HepG2 (cell line): ENCODE data around the gene GGACT. TPM values are rescaled to one million over a fixed set of nuclear protein-coding genes. Genes with fewer than 3 reads are reported as not detected.

Experiments
- BCL6 ChIP-seq: IDR thresholded peaks from 2 replicates; pipeline ENCODE4 v1.6.1; 2016; ENCODE audit warnings: missing genetic modification reagents, missing compliant biosample characterization
- DNMT3B ChIP-seq: conservative IDR thresholded peaks from 2 replicates; pipeline ENCODE4 v1.6.1; 2016; ENCODE audit warnings: missing biosample characterization, control low read depth
- FOXC1 ChIP-seq: sonication (generic); formaldehyde crosslinking; IDR thresholded peaks from 2 replicates; pipeline ENCODE4 v1.8.0; 2022; ENCODE audit warnings: mild to moderate bottlenecking, missing genetic modification reagents, borderline replicate concordance
- HES4 ChIP-seq: sonication (generic); formaldehyde crosslinking; IDR thresholded peaks from 2 replicates; pipeline ENCODE4 v1.9.0; 2021; ENCODE audit warnings: mild to moderate bottlenecking, missing genetic modification reagents, borderline replicate concordance
- KLF13 ChIP-seq: sonication (generic); formaldehyde crosslinking; IDR thresholded peaks from 2 replicates; pipeline ENCODE4 v1.4.0; 2020; ENCODE audit warnings: mild to moderate bottlenecking, missing genetic modification reagents
- KLF15 ChIP-seq: sonication (generic); formaldehyde crosslinking; IDR thresholded peaks from 2 replicates; pipeline ENCODE4 v1.8.1; 2023; ENCODE audit warnings: borderline replicate concordance, mild to moderate bottlenecking, inconsistent platforms, missing genetic modification reagents, mixed read lengths
- NCOA1 ChIP-seq: sonication (generic); formaldehyde crosslinking; IDR thresholded peaks from 2 replicates; pipeline ENCODE4 v1.9.0; 2021; ENCODE audit warnings: missing genetic modification reagents
- NR2F1 ChIP-seq, 2 experiments: fragments of 450-650 bp in 1 of 2; formaldehyde crosslinking in 1 of 2; IDR thresholded peaks; 2 replicates each; pipeline versions ENCODE4 v1.5.0 to v1.6.1; 2016 to 2020; ENCODE audit warnings: mild to moderate bottlenecking in 1 of 2, missing compliant biosample characterization in 1 of 2, missing genetic modification reagents in 1 of 2, moderate library complexity in 1 of 2
- PCBP2 ChIP-seq: fragments of 200-400 bp; formaldehyde crosslinking; optimal IDR thresholded peaks from 2 replicates; pipeline ENCODE3; 2018; ENCODE audit warnings: low read length, low read depth; ENCODE audit not compliant: poor library complexity, severe bottlenecking
- PLRG1 ChIP-seq: fragments of 450-650 bp; conservative IDR thresholded peaks from 2 replicates; pipeline ENCODE4 v1.6.1; 2016
- SRSF9 ChIP-seq: fragments of 200-400 bp; formaldehyde crosslinking; IDR thresholded peaks from 2 replicates; pipeline ENCODE4 v1.6.1; 2018; ENCODE audit warnings: borderline replicate concordance, mild to moderate bottlenecking, low read depth, low read length; ENCODE audit not compliant: insufficient read depth, poor library complexity, severe bottlenecking
- TEAD2 ChIP-seq: sonication (generic); formaldehyde crosslinking; IDR thresholded peaks from 2 replicates; pipeline ENCODE4 v1.9.0; 2021; ENCODE audit warnings: missing genetic modification reagents
- XRCC5 ChIP-seq: fragments of 200-400 bp; formaldehyde crosslinking; optimal IDR thresholded peaks from 2 replicates; pipeline ENCODE3; 2017; ENCODE audit warnings: mild to moderate bottlenecking, low read length
- ZFP82 ChIP-seq: sonication (generic); formaldehyde crosslinking; IDR thresholded peaks from 2 replicates; pipeline ENCODE4 v1.5.1; 2020; ENCODE audit warnings: mild to moderate bottlenecking, missing genetic modification reagents, borderline replicate concordance
- ZNF274 ChIP-seq: sonication (generic); formaldehyde crosslinking; IDR thresholded peaks from 2 replicates; pipeline ENCODE4 v1.5.1; 2020; ENCODE audit warnings: mild to moderate bottlenecking, missing genetic modification reagents
- ZNF703 ChIP-seq: sonication (generic); formaldehyde crosslinking; IDR thresholded peaks from 2 replicates; pipeline ENCODE4 v1.5.1; 2020; ENCODE audit warnings: missing genetic modification reagents, mild to moderate bottlenecking, moderate library complexity, borderline replicate concordance
- ZNF850 ChIP-seq: sonication (generic); formaldehyde crosslinking; conservative IDR thresholded peaks from 2 replicates; pipeline ENCODE4 v1.9.0; 2021; ENCODE audit warnings: mild to moderate bottlenecking, missing genetic modification reagents
- ZSCAN22 ChIP-seq: sonication (generic); formaldehyde crosslinking; IDR thresholded peaks from 2 replicates; pipeline ENCODE4 v1.4.0; 2020; ENCODE audit warnings: mild to moderate bottlenecking, missing genetic modification reagents
- polyA plus RNA-seq, 8 experiments: library from polyadenylated mRNA; depleted of rRNA in 3 of 8; stranded (reverse) in 7 of 8; unstranded in 1 of 8; fragments of >200 nt; fragmentation: Illumina TruSeq in 4 of 8; extraction: Trizol in 4 of 8; gene quantifications; 2 replicates each; pipeline versions ENCODE4 v1.2.1 to v1.2.3, GENCODE V29; 2011 to 2016; ENCODE audit warnings: low read depth in 4 of 8, missing spikeins in 1 of 8, mixed read lengths in 1 of 8; ENCODE audit not compliant: insufficient read depth in 1 of 8
- total RNA-seq, 5 experiments: library from RNA; depleted of rRNA; stranded (reverse); fragments of >200 nt; fragmentation: Illumina TruSeq; extraction: Trizol; gene quantifications; 2 replicates each; pipeline ENCODE4 v1.2.3, GENCODE V29; 2016; ENCODE audit warnings: low read depth in 1 of 5
- TF ChIP-seq, protein P1 (sequence below): sonication (generic); formaldehyde crosslinking; IDR thresholded peaks from 2 replicates; pipeline ENCODE4 v1.4.0; 2020; ENCODE audit warnings: missing genetic modification reagents, mild to moderate bottlenecking, borderline replicate concordance
- TF ChIP-seq, protein P2 (sequence below): sonication (generic); formaldehyde crosslinking; IDR thresholded peaks from 2 replicates; pipeline ENCODE4 v1.5.1; 2020; ENCODE audit warnings: missing genetic modification reagents, mild to moderate bottlenecking, borderline replicate concordance
- TF ChIP-seq, protein P3 (sequence below): sonication (generic); formaldehyde crosslinking; IDR thresholded peaks from 2 replicates; pipeline ENCODE4 v1.4.0; 2020; ENCODE audit warnings: low read depth, missing genetic modification reagents

The GGACT gene
- total and polyA plus RNA-seq, 2 of the 13 experiments (the other 11 are each of a cell fraction or from before 2014, with no cell fraction given): 1.7 to 1.9 TPM

DNA sequence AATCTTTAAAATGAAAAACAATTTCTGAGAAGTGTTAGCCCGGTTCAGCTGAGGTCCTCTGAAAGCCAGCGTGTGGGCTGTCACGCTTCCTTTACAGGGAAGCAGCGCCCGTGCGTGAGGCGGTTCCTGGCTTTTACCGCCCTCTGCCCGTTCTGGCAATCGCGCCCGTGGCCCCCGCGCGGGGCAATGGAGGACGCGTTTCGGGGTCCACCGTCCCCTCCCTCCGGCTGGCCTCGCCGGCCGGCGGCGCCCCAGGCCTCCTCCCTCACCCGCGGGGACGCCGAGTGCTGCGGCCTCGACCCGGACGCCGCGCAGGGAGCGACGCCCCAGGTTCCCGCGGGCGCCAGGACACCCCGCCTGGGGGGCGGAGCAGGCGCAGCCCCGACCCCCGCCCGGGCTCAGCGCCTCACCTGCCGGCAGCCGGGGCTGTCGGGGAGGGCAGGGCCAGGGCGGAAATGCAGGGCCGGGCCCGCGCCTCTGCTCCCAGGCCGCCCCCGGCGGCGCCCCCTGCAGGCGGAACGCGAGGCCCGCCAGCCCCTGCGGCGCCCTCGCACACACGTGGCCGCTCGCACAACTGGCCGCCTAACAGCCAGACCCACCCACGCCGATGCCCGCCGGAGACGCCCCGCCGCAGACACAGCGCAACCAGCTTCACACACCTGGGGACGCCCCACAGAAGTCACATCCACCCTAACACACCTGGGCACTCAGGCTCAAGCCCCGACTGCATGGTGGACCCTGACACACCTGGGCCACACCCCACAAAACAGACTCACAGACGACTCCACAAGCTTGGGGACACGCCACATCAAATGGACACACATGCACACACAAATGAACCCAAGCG lies at the start of gene GGACT (continued):
- TF ChIP-seq, protein P1, sequence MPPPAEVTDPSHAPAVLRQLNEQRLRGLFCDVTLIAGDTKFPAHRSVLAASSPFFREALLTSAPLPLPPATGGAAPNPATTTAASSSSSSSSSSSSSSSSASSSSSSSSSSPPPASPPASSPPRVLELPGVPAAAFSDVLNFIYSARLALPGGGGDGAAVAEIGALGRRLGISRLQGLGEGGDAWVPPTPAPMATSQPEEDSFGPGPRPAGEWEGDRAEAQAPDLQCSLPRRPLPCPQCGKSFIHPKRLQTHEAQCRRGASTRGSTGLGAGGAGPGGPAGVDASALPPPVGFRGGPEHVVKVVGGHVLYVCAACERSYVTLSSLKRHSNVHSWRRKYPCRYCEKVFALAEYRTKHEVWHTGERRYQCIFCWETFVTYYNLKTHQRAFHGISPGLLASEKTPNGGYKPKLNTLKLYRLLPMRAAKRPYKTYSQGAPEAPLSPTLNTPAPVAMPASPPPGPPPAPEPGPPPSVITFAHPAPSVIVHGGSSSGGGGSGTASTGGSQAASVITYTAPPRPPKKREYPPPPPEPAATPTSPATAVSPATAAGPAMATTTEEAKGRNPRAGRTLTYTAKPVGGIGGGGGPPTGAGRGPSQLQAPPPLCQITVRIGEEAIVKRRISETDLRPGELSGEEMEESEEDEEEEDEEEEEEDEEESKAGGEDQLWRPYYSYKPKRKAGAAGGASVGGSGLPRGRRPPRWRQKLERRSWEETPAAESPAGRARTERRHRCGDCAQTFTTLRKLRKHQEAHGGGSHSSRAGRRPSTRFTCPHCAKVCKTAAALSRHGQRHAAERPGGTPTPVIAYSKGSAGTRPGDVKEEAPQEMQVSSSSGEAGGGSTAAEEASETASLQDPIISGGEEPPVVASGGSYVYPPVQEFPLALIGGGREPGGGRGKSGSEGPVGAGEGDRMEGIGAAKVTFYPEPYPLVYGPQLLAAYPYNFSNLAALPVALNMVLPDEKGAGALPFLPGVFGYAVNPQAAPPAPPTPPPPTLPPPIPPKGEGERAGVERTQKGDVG (CRISPR knock-in tag): no peak
- TF ChIP-seq KLF13: no peak
- TF ChIP-seq HES4: peak; percentile 86
- TF ChIP-seq ZFP82: peak; percentile 89; the same call in 1 of the 2 replicates
- TF ChIP-seq PLRG1: no peak
- 0 out of 2 replicates have a peak, but pooled peaks have one; percentile 40 for TF ChIP-seq TEAD2 (CRISPR knock-in tag)
- TF ChIP-seq FOXC1: no peak
- no peak for TF ChIP-seq NCOA1 (CRISPR knock-in tag)
- TF ChIP-seq ZNF703 (CRISPR knock-in tag): 0 out of 2 replicates have a peak, but pooled peaks have one; percentile 63
- TF ChIP-seq, protein P2, sequence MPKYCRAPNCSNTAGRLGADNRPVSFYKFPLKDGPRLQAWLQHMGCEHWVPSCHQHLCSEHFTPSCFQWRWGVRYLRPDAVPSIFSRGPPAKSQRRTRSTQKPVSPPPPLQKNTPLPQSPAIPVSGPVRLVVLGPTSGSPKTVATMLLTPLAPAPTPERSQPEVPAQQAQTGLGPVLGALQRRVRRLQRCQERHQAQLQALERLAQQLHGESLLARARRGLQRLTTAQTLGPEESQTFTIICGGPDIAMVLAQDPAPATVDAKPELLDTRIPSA (CRISPR knock-in tag): no peak
- TF ChIP-seq XRCC5: peak; percentile 85
- TF ChIP-seq ZNF850: no peak
- TF ChIP-seq ZSCAN22: no peak
- TF ChIP-seq BCL6: 0 out of 2 replicates have a peak, but pooled peaks have one; percentile 28
- no peak for TF ChIP-seq DNMT3B (CRISPR knock-in tag)
- TF ChIP-seq KLF15 (CRISPR knock-in tag): 0 out of 2 replicates have a peak, but pooled peaks have one; percentile 1
- peak; percentile 66; the same call in 1 of the 2 replicates for TF ChIP-seq ZNF274 (CRISPR knock-in tag)
- no peak for TF ChIP-seq SRSF9
- no peak for TF ChIP-seq PCBP2
- no peak for TF ChIP-seq NR2F1 (CRISPR knock-in tag; IDR thresholded peaks at IDR 0.05)
- TF ChIP-seq, protein P3, sequence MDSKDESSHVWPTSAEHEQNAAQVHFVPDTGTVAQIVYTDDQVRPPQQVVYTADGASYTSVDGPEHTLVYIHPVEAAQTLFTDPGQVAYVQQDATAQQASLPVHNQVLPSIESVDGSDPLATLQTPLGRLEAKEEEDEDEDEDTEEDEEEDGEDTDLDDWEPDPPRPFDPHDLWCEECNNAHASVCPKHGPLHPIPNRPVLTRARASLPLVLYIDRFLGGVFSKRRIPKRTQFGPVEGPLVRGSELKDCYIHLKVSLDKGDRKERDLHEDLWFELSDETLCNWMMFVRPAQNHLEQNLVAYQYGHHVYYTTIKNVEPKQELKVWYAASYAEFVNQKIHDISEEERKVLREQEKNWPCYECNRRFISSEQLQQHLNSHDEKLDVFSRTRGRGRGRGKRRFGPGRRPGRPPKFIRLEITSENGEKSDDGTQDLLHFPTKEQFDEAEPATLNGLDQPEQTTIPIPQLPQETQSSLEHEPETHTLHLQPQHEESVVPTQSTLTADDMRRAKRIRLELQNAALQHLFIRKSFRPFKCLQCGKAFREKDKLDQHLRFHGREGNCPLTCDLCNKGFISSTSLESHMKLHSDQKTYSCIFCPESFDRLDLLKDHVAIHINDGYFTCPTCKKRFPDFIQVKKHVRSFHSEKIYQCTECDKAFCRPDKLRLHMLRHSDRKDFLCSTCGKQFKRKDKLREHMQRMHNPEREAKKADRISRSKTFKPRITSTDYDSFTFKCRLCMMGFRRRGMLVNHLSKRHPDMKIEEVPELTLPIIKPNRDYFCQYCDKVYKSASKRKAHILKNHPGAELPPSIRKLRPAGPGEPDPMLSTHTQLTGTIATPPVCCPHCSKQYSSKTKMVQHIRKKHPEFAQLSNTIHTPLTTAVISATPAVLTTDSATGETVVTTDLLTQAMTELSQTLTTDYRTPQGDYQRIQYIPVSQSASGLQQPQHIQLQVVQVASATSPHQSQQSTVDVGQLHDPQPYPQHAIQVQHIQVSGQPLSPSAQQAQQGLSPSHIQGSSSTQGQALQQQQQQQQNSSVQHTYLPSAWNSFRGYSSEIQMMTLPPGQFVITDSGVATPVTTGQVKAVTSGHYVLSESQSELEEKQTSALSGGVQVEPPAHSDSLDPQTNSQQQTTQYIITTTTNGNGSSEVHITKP (CRISPR knock-in tag): no peak
